Thyroid gland (tissue), 4 donors: ENCODE data around the gene CNGA4. TPM values are rescaled to one million over a fixed set of nuclear protein-coding genes. Genes with fewer than 3 reads are reported as not detected.

ENCODE experiments used
- DNase-seq, 2 donors: peaks; one replicate each; pipeline ENCODE4 v3.0.0-alpha.2; 2019
- H3K27ac ChIP-seq, 3 donors: fragments of 200-600 bp; sonication (generic); 1 replicate in 2 of 3; 2 replicates in 1 of 3; pipeline ENCODE4 v1.5.1; 2016 to 2019; ENCODE audit warnings: mild to moderate bottlenecking in 1 of 3, moderate library complexity in 1 of 3
- H3K27me3 ChIP-seq: fragments of 200-600 bp; sonication (generic); one replicate; pipeline ENCODE4 v1.5.1; 2019
- H3K36me3 ChIP-seq, 2 donors: fragments of 200-600 bp; sonication (generic); one replicate each; pipeline ENCODE4 v1.5.1; 2016 to 2019
- H3K4me1 ChIP-seq, 2 donors: fragments of 200-600 bp; sonication (generic); one replicate each; pipeline ENCODE4 v1.5.1; 2017 to 2019
- H3K4me3 ChIP-seq, 3 donors: fragments of 200-600 bp; sonication (generic); replicated peaks in 1 of 3; 1 replicate in 2 of 3; 2 replicates in 1 of 3; pipeline ENCODE4 v1.5.1; 2016; ENCODE audit warnings: mild to moderate bottlenecking in 1 of 3
- H3K9me3 ChIP-seq: fragments of 200-600 bp; sonication (generic); one replicate; pipeline ENCODE4 v1.5.1; 2017
- CTCF ChIP-seq, 6 experiments: fragments of 200-600 bp in 3 of 6; fragments of 450-650 bp in 3 of 6; sonication (generic) in 3 of 6; IDR thresholded peaks; one replicate each; pipeline ENCODE4 v1.5.1; 2016 to 2019; ENCODE audit warnings: antibody characterized with exemption in 6 of 6, mild to moderate bottlenecking in 2 of 6, inconsistent platforms in 1 of 6, moderate library complexity in 1 of 6
- POLR2A ChIP-seq, 2 donors: fragments of 450-650 bp; IDR thresholded peaks; one replicate each; pipeline ENCODE4 v1.6.1; 2017; ENCODE audit warnings: antibody characterized with exemption in 2 of 2, mild to moderate bottlenecking in 2 of 2, moderate library complexity in 1 of 2
- WGBS, 2 donors: methylation state at CpG; one replicate each; pipeline ENCODE4 v1.1.5; 2017; 5-methylcytosine and 5-hydroxymethylcytosine counted together
- intact Hi-C: fragments of 100-400 bp; cut with DNase I; formaldehyde crosslinking; loops from one replicate; pipeline ENCODE4 v1.15.1; 2023
- total RNA-seq, 4 donors: library from RNA; depleted of rRNA; stranded (reverse); fragments of >200 nt; gene quantifications; one replicate each; pipeline ENCODE4 v1.2.3, GENCODE V29; 2016

CNGA4 gene
- total RNA-seq, 4 donors from 2014 or later = 0.39 to 0.67 TPM; not detected in 2

- no peak for DNase-seq
- TF ChIP-seq CTCF (IDR thresholded peaks at IDR 0.05) = no peak
Observed at GRCh38 chr11:6283453-6284023, 44.6 kb downstream of the CNGA4 start.

GRCh38 chr11:6284250-6284649 lies 45.4 kb downstream of the CNGA4 start:
- Histone ChIP-seq H3K9me3 (no peaks in the 10 kb centered on the region), H3K36me3 (no peaks in the 10 kb centered on the region), H3K4me3 (no peak overlapping the region), H3K4me1 (no peaks in the 10 kb centered on the region), H3K27me3 (no peaks in the 10 kb centered on the region), H3K27ac (no peak overlapping the region)
- WGBS, 2 donors = 87 to 88% methylated on average over 3 of the region's 3 CpGs
- no peak for TF ChIP-seq POLR2A (IDR thresholded peaks at IDR 0.05)
- TF ChIP-seq CTCF (IDR thresholded peaks at IDR 0.05) = no peak
- intact Hi-C loops = no loop called here
- DNase-seq = no peak

More at GRCh38 chr11:6283453-6284023, 44.6 kb downstream of the CNGA4 start:
- WGBS, 2 donors = 86% methylated on average over 4 of the region's 4 CpGs
- H3K4me1 ChIP-seq = no peaks in the 10 kb centered on the region
- no peaks in the 10 kb centered on the region for H3K27me3 ChIP-seq
- no peak overlapping the region for H3K4me3 ChIP-seq
- H3K27ac ChIP-seq = no peak overlapping the region
- no peaks in the 10 kb centered on the region for H3K36me3 ChIP-seq
- H3K9me3 ChIP-seq = no peaks in the 10 kb centered on the region
- intact Hi-C loops = no loop called here

- Histone ChIP-seq H3K4me1 (no peaks in the 10 kb centered on the region), H3K27ac (no peak overlapping the region), H3K27me3 (no peaks in the 10 kb centered on the region), H3K4me3 (no peak overlapping the region), H3K36me3 (no peaks in the 10 kb centered on the region), H3K9me3 (no peaks in the 10 kb centered on the region)
- DNase-seq = no peak
- WGBS, 2 donors = 89 to 93% methylated on average over 4 of the region's 4 CpGs
- TF ChIP-seq POLR2A (IDR thresholded peaks at IDR 0.05) = no peak
- intact Hi-C loops = no loop called here
Observed at GRCh38 chr11:6285019-6285418, 46.1 kb downstream of the CNGA4 start.

Other genes with a start within 250 kb of the CNGA4 start
- gene OR56A4, start 232.1 kb upstream of the CNGA4 start, total RNA-seq = not detected
- gene OR56A1, start 208.3 kb upstream of the CNGA4 start, total RNA-seq = not detected
- gene OR56B4, start 131.4 kb upstream of the CNGA4 start, total RNA-seq = not detected
- under 1 TPM in 1 of 4 donors, not detected in 3; 0.33 TPM for gene OR52B2, start 68.8 kb upstream of the CNGA4 start, total RNA-seq
- gene OR52W1, start 39.9 kb upstream of the CNGA4 start, total RNA-seq = not detected
- gene C11orf42, start 33.5 kb upstream of the CNGA4 start, total RNA-seq = not detected
- gene FHIP1B, start 4.5 kb upstream of the CNGA4 start, total RNA-seq = 10 to 100 TPM; 37.1 to 60.8 (median 43.6) TPM
- gene CCKBR, start 20.7 kb downstream of the CNGA4 start, total RNA-seq = 1 to 10 TPM in 1 of 4 donors, not detected in 3; 1.0 TPM
- 10 to 100 TPM; 18.6 to 36.5 (median 30.1) TPM for gene CAVIN3, start 81.4 kb downstream of the CNGA4 start, total RNA-seq
- gene SMPD1, start 151.4 kb downstream of the CNGA4 start, total RNA-seq = 10 to 100 TPM; 39.6 to 82.4 (median 57.6) TPM
- 10 to 100 TPM; 36.4 to 54.1 (median 45.4) TPM for gene APBB1, start 180.0 kb downstream of the CNGA4 start, total RNA-seq
- gene HPX, start 201.9 kb downstream of the CNGA4 start, total RNA-seq = under 1 TPM in 2 of 4 donors, not detected in 2; 0.33 to 0.67 TPM
- 10 to 100 TPM; 11.0 to 20.8 (median 14.6) TPM for gene TRIM3, start 234.9 kb downstream of the CNGA4 start, total RNA-seq
- 100 to 1,000 TPM in 2 of 4 donors, 10 to 100 TPM in 2; 86.7 to 124 (median 96.2) TPM for gene ARFIP2, start 242.2 kb downstream of the CNGA4 start, total RNA-seq
- gene TIMM10B, start 242.4 kb downstream of the CNGA4 start, total RNA-seq = 10 to 100 TPM; 42.1 to 72.0 (median 56.3) TPM